Liver (tissue), 3 donors: ENCODE measurements around the gene INPP5A.

Experiments used
- FOXA1 ChIP-seq: IDR thresholded peaks from 2 replicates; pipeline ENCODE4 v1.6.1; 2016; ENCODE audit warnings: antibody characterized with exemption
- GABPA ChIP-seq, 2 donors: IDR thresholded peaks in 1 of 2; conservative IDR thresholded peaks in 1 of 2; 2 replicates each; pipeline ENCODE4 v1.6.1; 2016; ENCODE audit warnings: antibody characterized with exemption in 2 of 2, mild to moderate bottlenecking in 1 of 2, moderate library complexity in 1 of 2
- HNF4A ChIP-seq, 2 donors: conservative IDR thresholded peaks; 2 replicates each; pipeline ENCODE4 v1.6.1; 2016; ENCODE audit warnings: antibody characterized with exemption in 2 of 2, mild to moderate bottlenecking in 2 of 2
- JUND ChIP-seq, 2 donors: IDR thresholded peaks; 2 replicates each; pipeline ENCODE4 v1.6.1; 2016; ENCODE audit warnings: antibody characterized with exemption in 2 of 2
- NR2F2 ChIP-seq: IDR thresholded peaks from 2 replicates; pipeline ENCODE4 v1.6.1; 2016; ENCODE audit warnings: antibody characterized with exemption
- RAD21 ChIP-seq, 2 donors: IDR thresholded peaks; 2 replicates each; pipeline ENCODE4 v1.6.1; 2016; ENCODE audit warnings: antibody characterized with exemption in 2 of 2, mild to moderate bottlenecking in 2 of 2
- RXRA ChIP-seq, 2 donors: IDR thresholded peaks; 2 replicates each; pipeline ENCODE4 v1.6.1; 2017 to 2018; ENCODE audit warnings: antibody characterized with exemption in 2 of 2, mild to moderate bottlenecking in 1 of 2
- SP1 ChIP-seq: IDR thresholded peaks from 2 replicates; pipeline ENCODE4 v1.6.1; 2018; ENCODE audit warnings: antibody characterized with exemption, mild to moderate bottlenecking
- TAF1 ChIP-seq: conservative IDR thresholded peaks from 2 replicates; pipeline ENCODE4 v1.6.1; 2016; ENCODE audit warnings: antibody characterized with exemption, mild to moderate bottlenecking
- YY1 ChIP-seq: IDR thresholded peaks from 2 replicates; pipeline ENCODE4 v1.6.1; 2016; ENCODE audit warnings: antibody characterized with exemption, mild to moderate bottlenecking
- TF ChIP-seq, protein P1 (sequence below): fragments of 150-350 bp; IDR thresholded peaks from 2 replicates; pipeline ENCODE4 v1.5.1; 2017; ENCODE audit warnings: improper control_type of control experiment, low read depth, low read length; ENCODE audit not compliant: missing input control
- TF ChIP-seq, protein P2 (sequence below): IDR thresholded peaks from 2 replicates; pipeline ENCODE4 v1.6.1; 2016; ENCODE audit warnings: antibody characterized with exemption
- TF ChIP-seq, protein P3 (sequence below): IDR thresholded peaks from 2 replicates; pipeline ENCODE4 v1.6.1; 2016; ENCODE audit warnings: antibody characterized with exemption, mild to moderate bottlenecking
- TF ChIP-seq, protein P4 (sequence below): IDR thresholded peaks from 2 replicates; pipeline ENCODE4 v1.6.1; 2016; ENCODE audit warnings: antibody characterized with exemption
- donor health status: healthy.
- donor health status: healthy.

DNA sequence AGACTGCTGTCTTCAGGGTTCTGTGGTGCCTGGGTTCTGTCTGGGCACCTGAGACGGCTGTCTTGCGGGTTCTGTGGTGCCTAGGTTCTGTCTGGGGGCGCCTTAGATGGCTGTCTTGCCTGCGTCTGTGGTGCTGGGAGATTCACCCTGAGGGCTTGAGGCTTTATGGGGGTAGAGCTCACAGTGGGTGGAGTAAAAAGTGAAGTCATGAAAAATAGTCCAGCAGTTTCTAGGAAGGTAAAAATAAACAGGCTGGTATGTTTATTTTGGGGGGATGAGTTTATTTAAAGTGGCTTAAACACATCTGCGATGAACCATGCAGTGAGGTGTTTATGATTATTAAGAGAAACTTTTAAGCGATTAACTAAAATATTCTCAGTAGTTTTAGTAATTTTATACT is 184.1 kb downstream of the INPP5A start:
- TF ChIP-seq, protein P1, sequence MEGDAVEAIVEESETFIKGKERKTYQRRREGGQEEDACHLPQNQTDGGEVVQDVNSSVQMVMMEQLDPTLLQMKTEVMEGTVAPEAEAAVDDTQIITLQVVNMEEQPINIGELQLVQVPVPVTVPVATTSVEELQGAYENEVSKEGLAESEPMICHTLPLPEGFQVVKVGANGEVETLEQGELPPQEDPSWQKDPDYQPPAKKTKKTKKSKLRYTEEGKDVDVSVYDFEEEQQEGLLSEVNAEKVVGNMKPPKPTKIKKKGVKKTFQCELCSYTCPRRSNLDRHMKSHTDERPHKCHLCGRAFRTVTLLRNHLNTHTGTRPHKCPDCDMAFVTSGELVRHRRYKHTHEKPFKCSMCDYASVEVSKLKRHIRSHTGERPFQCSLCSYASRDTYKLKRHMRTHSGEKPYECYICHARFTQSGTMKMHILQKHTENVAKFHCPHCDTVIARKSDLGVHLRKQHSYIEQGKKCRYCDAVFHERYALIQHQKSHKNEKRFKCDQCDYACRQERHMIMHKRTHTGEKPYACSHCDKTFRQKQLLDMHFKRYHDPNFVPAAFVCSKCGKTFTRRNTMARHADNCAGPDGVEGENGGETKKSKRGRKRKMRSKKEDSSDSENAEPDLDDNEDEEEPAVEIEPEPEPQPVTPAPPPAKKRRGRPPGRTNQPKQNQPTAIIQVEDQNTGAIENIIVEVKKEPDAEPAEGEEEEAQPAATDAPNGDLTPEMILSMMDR: no peak
- no peak for TF ChIP-seq JUND (IDR thresholded peaks at IDR 0.05)
- TF ChIP-seq SP1: no peak
- TF ChIP-seq, protein P2, sequence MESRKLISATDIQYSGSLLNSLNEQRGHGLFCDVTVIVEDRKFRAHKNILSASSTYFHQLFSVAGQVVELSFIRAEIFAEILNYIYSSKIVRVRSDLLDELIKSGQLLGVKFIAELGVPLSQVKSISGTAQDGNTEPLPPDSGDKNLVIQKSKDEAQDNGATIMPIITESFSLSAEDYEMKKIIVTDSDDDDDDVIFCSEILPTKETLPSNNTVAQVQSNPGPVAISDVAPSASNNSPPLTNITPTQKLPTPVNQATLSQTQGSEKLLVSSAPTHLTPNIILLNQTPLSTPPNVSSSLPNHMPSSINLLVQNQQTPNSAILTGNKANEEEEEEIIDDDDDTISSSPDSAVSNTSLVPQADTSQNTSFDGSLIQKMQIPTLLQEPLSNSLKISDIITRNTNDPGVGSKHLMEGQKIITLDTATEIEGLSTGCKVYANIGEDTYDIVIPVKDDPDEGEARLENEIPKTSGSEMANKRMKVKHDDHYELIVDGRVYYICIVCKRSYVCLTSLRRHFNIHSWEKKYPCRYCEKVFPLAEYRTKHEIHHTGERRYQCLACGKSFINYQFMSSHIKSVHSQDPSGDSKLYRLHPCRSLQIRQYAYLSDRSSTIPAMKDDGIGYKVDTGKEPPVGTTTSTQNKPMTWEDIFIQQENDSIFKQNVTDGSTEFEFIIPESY: no peak
- TF ChIP-seq YY1: no peak
- no peak for TF ChIP-seq RAD21 (IDR thresholded peaks at IDR 0.05)
- TF ChIP-seq GABPA (IDR thresholded peaks at IDR 0.05 in 1 of 2, conservative IDR thresholded peaks at IDR 0.05 in 1 of 2): no peak
- TF ChIP-seq NR2F2: no peak
- TF ChIP-seq, protein P3, sequence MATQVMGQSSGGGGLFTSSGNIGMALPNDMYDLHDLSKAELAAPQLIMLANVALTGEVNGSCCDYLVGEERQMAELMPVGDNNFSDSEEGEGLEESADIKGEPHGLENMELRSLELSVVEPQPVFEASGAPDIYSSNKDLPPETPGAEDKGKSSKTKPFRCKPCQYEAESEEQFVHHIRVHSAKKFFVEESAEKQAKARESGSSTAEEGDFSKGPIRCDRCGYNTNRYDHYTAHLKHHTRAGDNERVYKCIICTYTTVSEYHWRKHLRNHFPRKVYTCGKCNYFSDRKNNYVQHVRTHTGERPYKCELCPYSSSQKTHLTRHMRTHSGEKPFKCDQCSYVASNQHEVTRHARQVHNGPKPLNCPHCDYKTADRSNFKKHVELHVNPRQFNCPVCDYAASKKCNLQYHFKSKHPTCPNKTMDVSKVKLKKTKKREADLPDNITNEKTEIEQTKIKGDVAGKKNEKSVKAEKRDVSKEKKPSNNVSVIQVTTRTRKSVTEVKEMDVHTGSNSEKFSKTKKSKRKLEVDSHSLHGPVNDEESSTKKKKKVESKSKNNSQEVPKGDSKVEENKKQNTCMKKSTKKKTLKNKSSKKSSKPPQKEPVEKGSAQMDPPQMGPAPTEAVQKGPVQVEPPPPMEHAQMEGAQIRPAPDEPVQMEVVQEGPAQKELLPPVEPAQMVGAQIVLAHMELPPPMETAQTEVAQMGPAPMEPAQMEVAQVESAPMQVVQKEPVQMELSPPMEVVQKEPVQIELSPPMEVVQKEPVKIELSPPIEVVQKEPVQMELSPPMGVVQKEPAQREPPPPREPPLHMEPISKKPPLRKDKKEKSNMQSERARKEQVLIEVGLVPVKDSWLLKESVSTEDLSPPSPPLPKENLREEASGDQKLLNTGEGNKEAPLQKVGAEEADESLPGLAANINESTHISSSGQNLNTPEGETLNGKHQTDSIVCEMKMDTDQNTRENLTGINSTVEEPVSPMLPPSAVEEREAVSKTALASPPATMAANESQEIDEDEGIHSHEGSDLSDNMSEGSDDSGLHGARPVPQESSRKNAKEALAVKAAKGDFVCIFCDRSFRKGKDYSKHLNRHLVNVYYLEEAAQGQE: no peak
- TF ChIP-seq, protein P4, sequence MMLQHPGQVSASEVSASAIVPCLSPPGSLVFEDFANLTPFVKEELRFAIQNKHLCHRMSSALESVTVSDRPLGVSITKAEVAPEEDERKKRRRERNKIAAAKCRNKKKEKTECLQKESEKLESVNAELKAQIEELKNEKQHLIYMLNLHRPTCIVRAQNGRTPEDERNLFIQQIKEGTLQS: no peak
- TF ChIP-seq RXRA (IDR thresholded peaks at IDR 0.05): no peak
- TF ChIP-seq FOXA1: no peak
- no peak for TF ChIP-seq TAF1
- no peak for TF ChIP-seq HNF4A (conservative IDR thresholded peaks at IDR 0.05)
